ENCODE data around the gene SAT1.

SAT1 gene

GRCh38 chrX:23811656-23812055 is 28.7 kb downstream of the SAT1 start:
- DNase-seq = no peak

GRCh38 chrX:23813808-23814207 is 30.8 kb downstream of the SAT1 start:
- DNase-seq = no peak

GRCh38 chrX:23815376-23815775 is 32.4 kb downstream of the SAT1 start:
- DNase-seq = no peak

- DNase-seq = no peak
Observed at GRCh38 chrX:23816179-23816578, 33.2 kb downstream of the SAT1 start.

- no peak for DNase-seq
Observed at GRCh38 chrX:23817979-23818336, 35.0 kb downstream of the SAT1 start.

- no peak for DNase-seq
Observed at GRCh38 chrX:23819385-23820234, 36.6 kb downstream of the SAT1 start.

GRCh38 chrX:23820235-23820782 is 37.3 kb downstream of the SAT1 start:
- no peak for DNase-seq

GRCh38 chrX:23821847-23822246 is 38.9 kb downstream of the SAT1 start:
- DNase-seq = no peak

GRCh38 chrX:23822397-23822796 is 39.4 kb downstream of the SAT1 start:
- DNase-seq = peak; percentile 54

- DNase-seq = no peak
Observed at GRCh38 chrX:23822841-23823240, 39.9 kb downstream of the SAT1 start.

- no peak for DNase-seq
Observed at GRCh38 chrX:23825675-23826074, 42.7 kb downstream of the SAT1 start.

GRCh38 chrX:23826216-23826615 is 43.2 kb downstream of the SAT1 start:
- no peak for DNase-seq

- DNase-seq = no peak
Observed at GRCh38 chrX:23826653-23827052, 43.7 kb downstream of the SAT1 start.

GRCh38 chrX:23828881-23829280 is 45.9 kb downstream of the SAT1 start:
- no peak for DNase-seq

GRCh38 chrX:23832721-23833120 is 49.7 kb downstream of the SAT1 start:
- DNase-seq = no peak

Data from NCI-H2029 treated with DMSO at 0.1 percent for 48 hours (cell line).